Loucy (cell line): ENCODE measurements around the gene ALAS1.

Source experiments
- H2AFZ ChIP-seq: fragments of 200-600 bp; sonication (generic); 2 replicates; pipeline ENCODE4 v1.6.0; 2016; ENCODE audit warnings: antibody characterized with exemption, mild to moderate bottlenecking, low read length, moderate library complexity
- H3F3A ChIP-seq: fragments of 200-600 bp; 2 replicates; pipeline ENCODE4 v1.6.0; 2016; ENCODE audit warnings: antibody characterized with exemption, low read depth, mild to moderate bottlenecking
- H3K27me3 ChIP-seq: fragments of 200-600 bp; sonication (generic); 2 replicates; pipeline ENCODE4 v1.6.1; 2014; ENCODE audit warnings: low read length, mild to moderate bottlenecking; ENCODE audit not compliant: insufficient read depth, poor library complexity, severe bottlenecking
- H3K36me3 ChIP-seq: fragments of 200-600 bp; sonication (generic); 2 replicates; pipeline ENCODE4 v1.6.1; 2016; ENCODE audit warnings: low read length; ENCODE audit not compliant: insufficient read depth
- H3K4me1 ChIP-seq: fragments of 200-600 bp; sonication (generic); 2 replicates; pipeline ENCODE4 v1.5.1; 2014; ENCODE audit warnings: low read length, mild to moderate bottlenecking; ENCODE audit not compliant: insufficient read depth, poor library complexity, severe bottlenecking
- H3K4me2 ChIP-seq: fragments of 200-600 bp; sonication (generic); 2 replicates; pipeline ENCODE4 v1.6.0; 2014; ENCODE audit warnings: antibody characterized with exemption, low read length, low read depth, mild to moderate bottlenecking; ENCODE audit not compliant: poor library complexity, severe bottlenecking
- H3K4me3 ChIP-seq: fragments of 200-600 bp; sonication (generic); 2 replicates; pipeline ENCODE4 v1.5.1; 2014; ENCODE audit warnings: low read length, mild to moderate bottlenecking, mixed read lengths; ENCODE audit not compliant: poor library complexity, severe bottlenecking
- H3K79me2 ChIP-seq: fragments of 200-600 bp; sonication (generic); 2 replicates; pipeline ENCODE4 v1.6.1; 2014; ENCODE audit warnings: low read length; ENCODE audit not compliant: insufficient read depth
- H3K9ac ChIP-seq: fragments of 200-600 bp; sonication (generic); 2 replicates; pipeline ENCODE4 v1.6.0; 2014; ENCODE audit warnings: mild to moderate bottlenecking, low read depth, low read length, moderate library complexity; ENCODE audit not compliant: poor library complexity, severe bottlenecking
- H3K9me2 ChIP-seq: fragments of 200-600 bp; sonication (generic); replicated peaks from 2 replicates; pipeline ENCODE4 v1.6.1; 2016; ENCODE audit warnings: low read depth, low read length, mixed read lengths
- H3K9me3 ChIP-seq: fragments of 200-600 bp; sonication (generic); 2 replicates; pipeline ENCODE4 v1.6.1; 2014; ENCODE audit warnings: mild to moderate bottlenecking, antibody characterized with exemption, low read length, low read depth; ENCODE audit not compliant: insufficient read depth
- H4K20me1 ChIP-seq: fragments of 200-600 bp; sonication (generic); 2 replicates; pipeline ENCODE4 v1.6.0; 2014; ENCODE audit warnings: antibody characterized with exemption, low read length, mild to moderate bottlenecking; ENCODE audit not compliant: insufficient read depth, poor library complexity, severe bottlenecking
- EZH2phosphoT487 ChIP-seq: fragments of 200-600 bp; IDR thresholded peaks from 2 replicates; pipeline ENCODE4 v1.6.1; 2018; ENCODE audit warnings: antibody characterized with exemption, mild to moderate bottlenecking, moderate library complexity, borderline replicate concordance
- TF ChIP-seq, protein P1 (sequence below): fragments of 200-600 bp; sonication (generic); conservative IDR thresholded peaks from 2 replicates; pipeline ENCODE4 v1.5.1; 2014; ENCODE audit warnings: mild to moderate bottlenecking, antibody characterized with exemption, low read length

The ALAS1 gene

DNA sequence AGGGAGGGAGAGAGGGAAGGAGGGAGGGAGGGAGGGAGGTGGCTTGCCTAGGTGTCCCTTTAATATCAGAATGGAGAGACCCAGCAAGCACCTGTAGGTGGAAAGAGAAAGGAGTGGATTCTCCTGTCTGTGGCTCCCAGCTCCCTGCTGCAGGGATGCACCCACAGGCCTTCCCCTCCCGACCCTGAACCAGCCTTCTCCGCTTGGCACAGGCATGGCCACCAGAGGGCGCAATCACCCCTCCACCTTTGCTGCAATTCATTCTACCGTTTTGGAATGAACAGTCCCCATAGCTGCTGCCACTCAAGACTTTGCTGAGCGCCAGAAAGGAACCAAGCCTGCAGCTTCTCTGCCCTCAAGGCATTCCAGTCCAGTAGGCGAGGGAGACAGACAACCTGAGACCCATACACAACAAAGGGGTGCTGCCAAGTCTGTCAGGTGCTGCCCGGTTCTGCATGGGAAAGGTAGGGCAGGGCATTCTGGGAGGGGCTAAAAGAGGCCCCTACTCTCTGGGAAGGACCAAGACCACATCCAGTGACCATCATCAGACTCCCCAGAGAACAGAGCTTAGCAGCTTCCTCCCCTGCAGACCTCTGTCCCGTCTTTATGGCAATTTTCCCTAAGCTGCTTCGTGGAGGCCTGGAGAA is 22.5 kb downstream of the ALAS1 start:
- Histone ChIP-seq H4K20me1 (no peaks in the 10 kb centered on the region), H3K4me3 (peak overlapping the region; percentile 80), H3K4me2 (peak overlapping the region; percentile 92), H3K27me3 (no peaks in the 10 kb centered on the region), H3F3A (peaks cover 13% of the 10 kb centered on the region; the same call in 1 of the 2 replicates), H3K9me3 (no peaks in the 10 kb centered on the region), H3K79me2 (peaks cover 41% of the 10 kb centered on the region), H3K36me3 (peaks cover 2% of the 10 kb centered on the region; the same call in 1 of the 2 replicates), H3K4me1 (peaks cover 67% of the 10 kb centered on the region), H3K9me2 (no peaks in the 10 kb centered on the region), H3K9ac (peak overlapping the region; percentile 84), H2AFZ (no peak overlapping the region)
- TF ChIP-seq, protein P1, sequence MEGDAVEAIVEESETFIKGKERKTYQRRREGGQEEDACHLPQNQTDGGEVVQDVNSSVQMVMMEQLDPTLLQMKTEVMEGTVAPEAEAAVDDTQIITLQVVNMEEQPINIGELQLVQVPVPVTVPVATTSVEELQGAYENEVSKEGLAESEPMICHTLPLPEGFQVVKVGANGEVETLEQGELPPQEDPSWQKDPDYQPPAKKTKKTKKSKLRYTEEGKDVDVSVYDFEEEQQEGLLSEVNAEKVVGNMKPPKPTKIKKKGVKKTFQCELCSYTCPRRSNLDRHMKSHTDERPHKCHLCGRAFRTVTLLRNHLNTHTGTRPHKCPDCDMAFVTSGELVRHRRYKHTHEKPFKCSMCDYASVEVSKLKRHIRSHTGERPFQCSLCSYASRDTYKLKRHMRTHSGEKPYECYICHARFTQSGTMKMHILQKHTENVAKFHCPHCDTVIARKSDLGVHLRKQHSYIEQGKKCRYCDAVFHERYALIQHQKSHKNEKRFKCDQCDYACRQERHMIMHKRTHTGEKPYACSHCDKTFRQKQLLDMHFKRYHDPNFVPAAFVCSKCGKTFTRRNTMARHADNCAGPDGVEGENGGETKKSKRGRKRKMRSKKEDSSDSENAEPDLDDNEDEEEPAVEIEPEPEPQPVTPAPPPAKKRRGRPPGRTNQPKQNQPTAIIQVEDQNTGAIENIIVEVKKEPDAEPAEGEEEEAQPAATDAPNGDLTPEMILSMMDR, result peak; percentile 93
- TF ChIP-seq EZH2phosphoT487, result no peak

DNA sequence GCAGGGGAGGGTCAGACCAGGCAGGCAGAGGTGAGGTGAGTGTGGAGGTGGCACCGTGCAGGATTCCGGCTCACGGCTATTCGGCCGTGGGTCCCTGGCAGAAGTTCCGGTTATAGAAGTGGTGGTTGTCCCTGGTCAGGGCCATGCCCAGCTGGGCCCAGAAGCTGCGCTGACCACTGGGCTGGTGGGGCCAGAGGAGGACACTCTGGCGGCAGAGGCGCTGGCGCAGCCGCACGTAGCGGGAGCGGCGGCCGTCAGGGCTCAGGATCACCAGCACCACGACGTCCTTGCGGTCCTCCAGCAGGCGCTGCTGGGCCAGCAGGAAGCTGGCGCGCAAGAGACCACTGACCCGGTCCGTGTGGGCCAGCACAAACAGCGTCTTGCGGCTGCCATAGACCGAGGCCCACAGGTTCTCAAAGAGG is 23.2 kb downstream of the ALAS1 start:
- Histone ChIP-seq H2AFZ (no peak overlapping the region), H3K27me3 (no peaks in the 10 kb centered on the region), H3K4me2 (peak overlapping the region; percentile 92), H3K79me2 (peaks cover 41% of the 10 kb centered on the region), H3K9ac (peak overlapping the region; percentile 84), H4K20me1 (no peaks in the 10 kb centered on the region), H3K9me2 (no peaks in the 10 kb centered on the region), H3K4me3 (peak overlapping the region; percentile 80), H3K9me3 (no peaks in the 10 kb centered on the region), H3K36me3 (no peaks in the 10 kb centered on the region), H3K4me1 (peaks cover 67% of the 10 kb centered on the region), H3F3A (peaks cover 13% of the 10 kb centered on the region; the same call in 1 of the 2 replicates)
- no peak for TF ChIP-seq EZH2phosphoT487
- TF ChIP-seq, protein P1, result no peak

DNA sequence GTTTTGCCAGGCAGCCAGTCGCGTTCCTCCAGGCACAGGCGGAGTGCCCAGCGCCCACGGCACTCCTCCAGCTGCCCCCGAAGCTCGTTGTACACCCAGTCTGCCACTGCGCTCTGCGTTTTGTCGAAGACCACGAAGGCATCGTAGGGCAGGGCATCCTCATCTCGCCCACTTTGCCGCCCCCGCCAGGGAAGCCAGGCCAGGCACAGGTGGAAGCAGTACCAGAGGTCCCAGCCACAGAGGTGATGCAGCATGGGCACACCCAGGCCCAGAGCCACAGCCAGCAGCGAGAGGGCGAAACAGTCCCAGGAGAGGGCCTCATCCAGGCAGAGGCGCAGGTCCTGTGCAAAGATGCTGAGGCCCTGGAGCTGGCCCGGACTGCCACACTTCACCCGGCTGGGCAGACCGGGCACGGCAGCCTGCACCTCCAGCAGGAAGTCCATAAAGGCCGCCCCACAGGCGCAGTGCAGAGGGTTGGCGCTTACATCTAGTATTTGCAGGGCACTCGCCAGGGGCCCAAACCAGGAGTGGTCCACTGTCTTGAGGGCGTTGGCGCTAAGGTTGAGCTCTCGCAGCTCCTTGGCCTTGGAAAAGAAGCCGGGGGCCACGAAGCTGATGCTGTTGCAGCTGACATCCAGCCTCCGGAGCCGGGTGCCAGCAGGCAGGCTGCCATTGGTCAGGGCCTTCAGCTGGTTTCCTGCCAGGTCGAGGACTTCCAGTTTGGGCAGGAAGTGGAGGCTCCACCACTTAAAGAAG is 23.8 kb downstream of the ALAS1 start:
- Histone ChIP-seq H4K20me1 (no peaks in the 10 kb centered on the region), H3K9me2 (no peaks in the 10 kb centered on the region), H3K36me3 (no peaks in the 10 kb centered on the region), H3K9ac (peak overlapping the region; percentile 84), H3K4me3 (peak overlapping the region; percentile 80), H3K27me3 (no peaks in the 10 kb centered on the region), H2AFZ (peak overlapping the region; percentile 76), H3K9me3 (no peaks in the 10 kb centered on the region), H3F3A (peaks cover 9% of the 10 kb centered on the region; the same call in 1 of the 2 replicates), H3K4me1 (peaks cover 61% of the 10 kb centered on the region), H3K79me2 (peaks cover 41% of the 10 kb centered on the region), H3K4me2 (peak overlapping the region; percentile 92)
- TF ChIP-seq, protein P1, result no peak
- no peak for TF ChIP-seq EZH2phosphoT487
